NCI-H2029 (cell line): ENCODE measurements around the gene TP53AIP1.

Source experiments
- DNase-seq: peaks from one replicate; lab custom pipeline; 2025; lab: John Stamatoyannopoulos, UW

Gene TP53AIP1

DNA sequence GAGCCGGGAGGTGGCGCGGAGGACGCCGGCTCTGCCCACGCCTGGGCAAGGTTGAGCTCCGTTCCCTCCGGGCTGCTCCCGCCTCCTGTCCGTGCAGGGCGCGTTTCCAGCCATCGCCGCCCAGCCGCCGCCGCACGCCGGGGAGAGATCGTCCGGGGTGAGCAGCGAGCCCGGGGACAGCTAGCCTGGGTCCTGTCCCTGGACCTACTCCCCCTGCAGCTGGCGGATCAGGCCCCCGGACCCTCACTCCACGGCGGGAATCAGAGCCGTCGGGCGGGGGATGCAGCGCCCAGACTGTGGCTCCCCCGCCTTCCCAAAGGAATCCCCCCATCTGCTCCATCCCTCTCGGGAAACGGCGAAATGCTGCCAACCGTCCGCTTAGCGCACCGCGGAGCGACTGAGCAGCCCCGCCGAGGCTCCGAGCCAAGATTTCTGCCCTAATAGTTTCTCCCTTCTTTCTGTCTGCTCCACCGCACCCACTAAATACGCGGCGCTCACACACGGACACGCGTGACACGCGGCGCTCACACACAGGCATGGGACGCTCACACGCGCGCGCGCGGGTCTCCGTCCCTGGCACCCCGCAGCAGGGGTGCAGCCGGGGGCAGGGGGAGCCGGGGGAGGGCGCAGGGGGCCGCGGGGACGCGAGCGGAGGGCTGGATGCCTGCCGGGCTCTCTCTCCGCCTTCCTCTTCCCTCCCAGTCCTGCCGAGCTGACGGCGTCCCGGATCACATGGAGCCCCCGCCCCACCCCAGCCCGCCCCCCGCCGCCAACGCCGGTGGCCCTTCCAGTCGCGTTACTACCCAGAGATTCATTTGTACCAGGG is 51.9 kb downstream of the TP53AIP1 start, which contains the start of gene KCNJ5:
Gene KCNJ5 (plus strand): TSS at position 814 of the 826 bp plus-strand sequence. CDS start 19,918 bp downstream, outside the sequence.
- no peak for DNase-seq

GRCh38 chr11:128890216-128890542 is 52.5 kb downstream of the TP53AIP1 start:
- DNase-seq: no peak

DNA sequence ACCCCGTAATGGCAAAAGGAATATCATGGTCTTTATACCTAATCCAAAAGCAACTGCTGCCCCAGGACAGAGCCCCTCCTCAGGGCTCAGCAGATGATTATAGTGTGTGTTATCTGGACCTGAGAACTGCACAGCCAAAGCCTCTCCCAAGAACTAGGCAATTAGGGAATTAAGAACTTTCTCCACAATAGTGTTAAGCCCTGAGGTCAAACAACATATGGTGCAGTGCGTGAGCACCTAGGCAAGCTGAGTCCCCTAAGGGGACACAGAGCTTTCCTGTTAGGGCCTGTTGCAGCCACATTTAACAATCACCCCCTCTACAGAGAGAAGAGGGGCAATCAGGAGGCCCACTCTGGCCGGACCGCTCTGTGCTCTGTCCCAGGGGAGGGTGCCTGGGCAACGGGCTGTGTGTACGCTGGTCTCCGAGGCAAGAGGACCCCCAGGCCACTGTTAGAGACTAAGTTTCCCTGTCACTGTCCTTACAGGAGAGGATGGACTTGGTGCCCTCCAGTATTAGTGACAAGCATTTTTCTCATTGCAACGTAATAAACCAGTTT is 52.9 kb downstream of the TP53AIP1 start:
- no peak for DNase-seq

- DNase-seq: no peak
Observed at GRCh38 chr11:128888034-128888985, 54.4 kb downstream of the TP53AIP1 start.

DNA sequence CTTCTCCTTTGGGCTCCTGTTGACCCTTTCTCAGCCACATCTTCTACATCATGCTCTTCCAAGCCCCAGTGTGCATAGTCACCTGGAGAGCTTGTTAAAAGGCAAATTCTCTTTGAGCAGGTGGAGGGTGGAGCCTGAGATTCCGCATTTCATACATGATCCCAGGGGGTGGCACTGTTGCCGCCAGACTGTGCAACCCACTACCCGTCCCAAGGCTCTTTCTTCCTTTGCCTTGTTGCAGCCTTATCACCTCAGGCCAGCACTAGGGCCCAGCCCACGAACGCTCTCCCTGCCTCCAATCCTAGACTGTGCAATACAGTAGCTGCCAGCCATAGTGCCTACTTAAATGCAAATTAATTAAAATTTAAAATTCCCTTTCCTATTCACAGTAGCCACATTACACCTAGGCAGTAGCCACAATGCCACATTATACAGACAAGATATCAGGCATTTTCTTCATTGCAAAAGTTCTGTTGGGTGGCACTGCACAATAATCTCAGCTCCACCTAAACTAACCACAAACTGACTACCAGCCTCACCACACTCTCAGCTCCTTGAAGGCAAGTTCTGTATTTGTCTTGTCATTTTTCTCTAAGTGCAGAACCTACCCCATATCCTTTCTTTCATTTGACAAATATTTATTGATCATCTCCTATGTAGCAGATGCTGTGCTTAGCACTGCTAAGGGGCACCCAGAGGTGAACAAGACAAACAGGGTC is 56.1 kb downstream of the TP53AIP1 start:
- DNase-seq: no peak
